CD4-positive, alpha-beta memory T cell (primary cell): ENCODE measurements around the gene PPP2R5E. TPM values are rescaled to one million over a fixed set of nuclear protein-coding genes. Genes with fewer than 3 reads are reported as not detected.
"Not testable (repeated sequence)": the region's sequence is repeated elsewhere in the genome, so short reads cannot be mapped to it uniquely, and the experiment has no call there.

Experiments
- CTCF ChIA-PET: fragments of 350-600 bp; sonication (Branson Sonifier 250); formaldehyde crosslinking; loops from one replicate; lab custom pipeline; 2021; ENCODE audit warnings: inconsistent platforms; ENCODE audit not compliant: partially characterized antibody; lab: Charles Lee
- POLR2A ChIA-PET: fragments of 350-600 bp; sonication (Branson Sonifier 250); formaldehyde crosslinking; loops from one replicate; lab custom pipeline; 2021; ENCODE audit not compliant: partially characterized antibody; lab: Charles Lee
- DNase-seq, 5 donors: peaks; one replicate each; pipeline versions ENCODE4 v3.0.0 to v3.0.0-alpha.2; 2020 to 2022; ENCODE audit warnings: mixed read lengths in 1 of 5
- H3K27ac ChIP-seq: one replicate; pipeline ENCODE4 v1.7.0; 2013; ENCODE audit warnings: low read depth, low read length
- H3K27me3 ChIP-seq: 2 replicates; pipeline ENCODE4 v1.7.0; 2013; ENCODE audit warnings: mild to moderate bottlenecking, low read length, moderate library complexity; ENCODE audit not compliant: insufficient read depth
- H3K36me3 ChIP-seq: 2 replicates; pipeline ENCODE4 v1.7.0; 2013; ENCODE audit warnings: mild to moderate bottlenecking, low read length, moderate library complexity; ENCODE audit not compliant: insufficient read depth
- H3K4me1 ChIP-seq: 2 replicates; pipeline ENCODE4 v1.7.0; 2013; ENCODE audit warnings: mild to moderate bottlenecking, low read length, moderate library complexity; ENCODE audit not compliant: insufficient read depth
- H3K4me3 ChIP-seq, 2 donors: one replicate each; pipeline ENCODE4 v1.7.0; 2013; ENCODE audit warnings: low read length in 2 of 2, mild to moderate bottlenecking in 1 of 2
- H3K9me3 ChIP-seq, 2 donors: one replicate each; pipeline ENCODE4 v1.7.0; 2013; ENCODE audit warnings: low read length in 2 of 2, control low read depth in 1 of 2; ENCODE audit not compliant: control insufficient read depth in 1 of 2
- H3K27ac Mint-ChIP-seq, 7 donors: one replicate each; pipeline ENCODE4 v1.8.0; 2020 to 2021; ENCODE audit warnings: mixed read lengths in 7 of 7, mild to moderate bottlenecking in 6 of 7, inconsistent platforms in 3 of 7, moderate library complexity in 3 of 7
- H3K27me3 Mint-ChIP-seq, 2 donors: one replicate each; pipeline ENCODE4 v1.8.0; 2020 to 2021; ENCODE audit warnings: mixed read lengths in 2 of 2
- H3K36me3 Mint-ChIP-seq, 2 donors: one replicate each; pipeline ENCODE4 v1.8.0; 2020 to 2021; ENCODE audit warnings: mixed read lengths in 2 of 2, inconsistent platforms in 1 of 2, mild to moderate bottlenecking in 1 of 2
- H3K4me1 Mint-ChIP-seq, 4 donors: one replicate each; pipeline ENCODE4 v1.8.0; 2020 to 2021; ENCODE audit warnings: mixed read lengths in 4 of 4, mild to moderate bottlenecking in 1 of 4
- H3K4me3 Mint-ChIP-seq, 8 donors: one replicate each; pipeline ENCODE4 v1.8.0; 2020 to 2021; ENCODE audit warnings: mixed read lengths in 8 of 8, mild to moderate bottlenecking in 7 of 8, moderate library complexity in 6 of 8, inconsistent platforms in 3 of 8
- H3K9me3 Mint-ChIP-seq, 8 donors: one replicate each; pipeline ENCODE4 v1.8.0; 2020 to 2021; ENCODE audit warnings: mixed read lengths in 8 of 8, mild to moderate bottlenecking in 5 of 8, inconsistent platforms in 3 of 8, moderate library complexity in 1 of 8
- intact Hi-C: fragments of 100-400 bp; cut with micrococcal nuclease; formaldehyde crosslinking; loops from one replicate; pipeline ENCODE4 v1.15.1; 2023
- polyA plus RNA-seq, 2 donors: library from polyadenylated mRNA; unstranded; fragments of 300-500 nt; fragmentation: Illumina TruSeq; gene quantifications; one replicate each; pipeline ENCODE4 v1.2.3, GENCODE V29; 2021
- total RNA-seq, 2 experiments: library from RNA; stranded (reverse); gene quantifications; one replicate each; pipeline ENCODE4 v1.2.3, GENCODE V29; 2021

The PPP2R5E gene
- total and polyA plus RNA-seq, 4 experiments from 2014 or later: 36.2 to 38.3 (median 37.1) TPM

GRCh38 chr14:63388766-63389431, 154.3 kb downstream of the PPP2R5E start:
- CTCF ChIA-PET: interaction anchor here (0.7 to 2.3 kb wide), 6 partner anchors 9 to 383 kb away, joined by 3 to 20 read pairs (median 4); no protein-coding TSS in a partner anchor
- peak overlapping the region in 1 of 7 donors; percentile 57 for H3K27ac Mint-ChIP-seq
- H3K36me3 ChIP-seq: peaks cover 34% of the 10 kb centered on the region

DNA sequence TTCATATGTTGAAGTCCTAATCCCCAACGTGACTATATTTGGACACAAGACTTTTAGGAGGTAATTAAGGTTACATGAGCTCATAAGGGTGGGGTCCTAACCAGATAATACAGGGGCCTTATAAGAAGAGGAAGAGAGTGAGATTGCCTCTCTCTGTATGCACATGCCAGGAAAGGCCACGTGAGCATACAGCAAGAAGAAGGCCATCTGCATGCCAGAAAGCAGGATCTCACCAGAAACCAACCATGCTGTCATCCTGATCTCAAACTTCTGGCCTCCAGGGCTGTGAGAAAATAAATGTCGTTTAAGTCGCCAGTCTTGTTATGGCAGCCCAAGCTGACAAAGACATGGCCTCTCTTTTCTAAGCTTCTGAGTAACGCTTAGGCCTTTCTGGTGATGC, 155.5 kb downstream of the PPP2R5E start:
- H3K36me3 ChIP-seq: peaks cover 31% of the 10 kb centered on the region
- Mint-ChIP-seq H3K27ac (peak overlapping the region in 1 of 7 donors; percentile 22), H3K36me3 (peaks cover 70 to 76% of the 10 kb centered on the region in 2 donors), H3K4me1 (peaks cover 0 to 7% (median 3%) of the 10 kb centered on the region in 4 donors), H3K27me3 (no peaks in the 10 kb centered on the region), H3K9me3 (no peaks in the 10 kb centered on the region), H3K4me3 (no peak overlapping the region)
- H3K9me3 ChIP-seq: no peaks in the 10 kb centered on the region
- no peak for DNase-seq
- ChIA-PET POLR2A (no interaction called here), CTCF (interaction anchor here (2.3 kb wide), 1 partner anchor 382 kb away, joined by 20 read pairs; no protein-coding TSS in a partner anchor)
- intact Hi-C loops: loop anchor here (2.0 kb wide), 1 partner anchor 245 kb away; no protein-coding TSS in a partner anchor
- H3K4me3 ChIP-seq: no peak overlapping the region
- H3K27ac ChIP-seq: no peak overlapping the region
- H3K27me3 ChIP-seq: no peaks in the 10 kb centered on the region
- H3K4me1 ChIP-seq: peaks cover 7% of the 10 kb centered on the region

More at GRCh38 chr14:63388766-63389431, 154.3 kb downstream of the PPP2R5E start:
- intact Hi-C loops: loop anchor here (2.0 kb wide), 1 partner anchor 244 kb away; no protein-coding TSS in a partner anchor
- no peak overlapping the region for H3K4me3 ChIP-seq
- Mint-ChIP-seq H3K4me1 (peaks cover 0 to 5% (median 1%) of the 10 kb centered on the region in 4 donors), H3K36me3 (peaks cover 69 to 77% of the 10 kb centered on the region in 2 donors), H3K27me3 (no peaks in the 10 kb centered on the region), H3K4me3 (no peak overlapping the region), H3K9me3 (no peaks in the 10 kb centered on the region)
- no peaks in the 10 kb centered on the region for H3K27me3 ChIP-seq
- peak; percentile 26 to 37 (median 32) for DNase-seq
- POLR2A ChIA-PET: interaction anchor here (0.7 kb wide), 1 partner anchor 381 kb away, joined by 4 read pairs; no protein-coding TSS in a partner anchor
- no peak overlapping the region for H3K27ac ChIP-seq
- H3K4me1 ChIP-seq: peaks cover 4% of the 10 kb centered on the region
- no peaks in the 10 kb centered on the region for H3K9me3 ChIP-seq

- no peak for DNase-seq
- ChIA-PET POLR2A (no interaction called here), CTCF (no interaction called here)
- no peaks in the 10 kb centered on the region for H3K27me3 ChIP-seq
- Mint-ChIP-seq H3K27ac (peak overlapping the region in 6 of 7 donors; percentile 20 to 83 (median 54)), H3K4me1 (peaks cover 0 to 7% (median 3%) of the 10 kb centered on the region in 4 donors), H3K27me3 (no peaks in the 10 kb centered on the region), H3K4me3 (peak overlapping the region in 1 of 8 donors; percentile 12), H3K36me3 (peaks cover 66 to 68% of the 10 kb centered on the region in 2 donors), H3K9me3 (no peaks in the 10 kb centered on the region)
- no peak overlapping the region for H3K4me3 ChIP-seq
- intact Hi-C loops: no loop called here
- no peaks in the 10 kb centered on the region for H3K9me3 ChIP-seq
- peaks cover 7% of the 10 kb centered on the region for H3K4me1 ChIP-seq
- no peak overlapping the region for H3K27ac ChIP-seq
- H3K36me3 ChIP-seq: peaks cover 36% of the 10 kb centered on the region
These were observed 159.3 kb downstream of the PPP2R5E start for GRCh38 chr14:63383776-63384367.

DNA sequence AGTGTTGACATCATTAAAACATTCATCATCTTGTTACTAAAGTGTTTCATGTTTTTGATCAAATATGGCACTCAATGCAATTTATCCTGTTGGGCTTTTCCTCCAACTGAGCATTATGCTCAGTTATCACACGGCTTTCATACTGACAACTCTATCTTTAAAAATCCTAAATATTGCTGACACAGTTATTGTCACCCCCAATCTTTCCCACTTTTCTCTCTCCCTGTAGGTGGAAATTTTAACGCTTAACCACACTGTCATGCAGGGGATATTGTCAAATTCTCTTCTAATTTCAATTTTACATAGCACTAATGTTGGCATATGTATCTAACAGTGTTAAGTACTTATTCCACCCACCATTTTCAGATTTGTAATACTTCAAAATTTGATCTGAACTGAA, 164.7 kb downstream of the PPP2R5E start:
- H3K27me3 ChIP-seq: no peaks in the 10 kb centered on the region
- ChIA-PET CTCF (no interaction called here), POLR2A (no interaction called here)
- peak overlapping the region in 1 of 7 donors; percentile 62 for H3K27ac Mint-ChIP-seq
- H3K27me3 Mint-ChIP-seq: no peaks in the 10 kb centered on the region
- H3K27ac ChIP-seq: no peak overlapping the region
- no peaks in the 10 kb centered on the region for H3K4me1 Mint-ChIP-seq
- no peak overlapping the region for H3K4me3 Mint-ChIP-seq
- H3K9me3 Mint-ChIP-seq: no peaks in the 10 kb centered on the region
- no peak for DNase-seq
- H3K36me3 ChIP-seq: peaks cover 23% of the 10 kb centered on the region
- intact Hi-C loops: no loop called here
- H3K36me3 Mint-ChIP-seq: peaks cover 52 to 58% of the 10 kb centered on the region in 2 donors
- no peak overlapping the region for H3K4me3 ChIP-seq
- H3K4me1 ChIP-seq: no peaks in the 10 kb centered on the region
- H3K9me3 ChIP-seq: no peaks in the 10 kb centered on the region

GRCh38 chr14:63375769-63376168, 167.4 kb downstream of the PPP2R5E start:
- peak overlapping the region in 1 of 7 donors; percentile 48 for H3K27ac Mint-ChIP-seq
- intact Hi-C loops: no loop called here
- DNase-seq: no peak
- H3K9me3 Mint-ChIP-seq: peaks cover 0 to 13% (median 3%) of the 10 kb centered on the region in 8 donors
- H3K36me3 ChIP-seq: peaks cover 5% of the 10 kb centered on the region
- no peaks in the 10 kb centered on the region for H3K27me3 Mint-ChIP-seq
- H3K27ac ChIP-seq: no peak overlapping the region
- no peaks in the 10 kb centered on the region for H3K9me3 ChIP-seq
- POLR2A ChIA-PET: no interaction called here
- CTCF ChIA-PET: no interaction called here
- H3K4me3 ChIP-seq: no peak overlapping the region
- no peaks in the 10 kb centered on the region for H3K4me1 Mint-ChIP-seq
- H3K4me3 Mint-ChIP-seq: no peak overlapping the region
- no peaks in the 10 kb centered on the region for H3K4me1 ChIP-seq
- peaks cover 53 to 54% of the 10 kb centered on the region in 2 donors for H3K36me3 Mint-ChIP-seq
- no peaks in the 10 kb centered on the region for H3K27me3 ChIP-seq

- H3K9me3 Mint-ChIP-seq: peaks cover 0 to 24% (median 14%) of the 10 kb centered on the region in 8 donors
- H3K27ac ChIP-seq, H3K36me3 ChIP-seq, DNase-seq, H3K27me3 Mint-ChIP-seq, H3K4me3 ChIP-seq, H3K9me3 ChIP-seq, H3K27me3 ChIP-seq, CTCF ChIA-PET, H3K4me1 ChIP-seq, H3K4me1 Mint-ChIP-seq, intact Hi-C loops, H3K4me3 Mint-ChIP-seq, POLR2A ChIA-PET: not testable (repeated sequence)
- peaks cover 50 to 70% of the 10 kb centered on the region in 2 donors for H3K36me3 Mint-ChIP-seq
- peak overlapping the region in 1 of 7 donors; percentile 60 for H3K27ac Mint-ChIP-seq
These were observed 171.6 kb downstream of the PPP2R5E start for GRCh38 chr14:63371613-63372012.

DNA sequence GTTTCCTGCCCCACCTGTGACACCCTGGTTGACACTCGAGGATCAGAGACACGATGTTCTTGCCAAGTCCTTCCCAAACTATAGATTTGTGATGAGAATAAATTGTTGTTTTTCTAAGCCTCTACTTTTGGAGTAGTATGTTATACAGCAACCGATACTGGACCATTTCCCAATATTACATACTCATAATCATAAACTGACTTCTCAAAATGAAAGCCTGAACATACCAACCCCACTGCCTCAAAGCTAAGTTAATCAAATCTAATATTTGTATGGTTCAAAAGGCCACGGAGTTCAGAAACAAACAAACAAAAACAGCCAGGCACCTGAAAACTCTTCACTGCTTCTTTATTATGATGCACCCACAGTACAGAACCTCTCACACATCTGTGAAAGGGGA, 172.1 kb downstream of the PPP2R5E start:
- intact Hi-C loops: no loop called here
- Mint-ChIP-seq H3K27me3 (no peaks in the 10 kb centered on the region), H3K4me1 (no peaks in the 10 kb centered on the region), H3K9me3 (peaks cover 0 to 24% (median 14%) of the 10 kb centered on the region in 8 donors), H3K27ac (no peak overlapping the region), H3K36me3 (peaks cover 46 to 64% of the 10 kb centered on the region in 2 donors), H3K4me3 (no peak overlapping the region)
- H3K27ac ChIP-seq: no peak overlapping the region
- ChIA-PET CTCF (no interaction called here), POLR2A (no interaction called here)
- H3K27me3 ChIP-seq: no peaks in the 10 kb centered on the region
- DNase-seq: no peak
- no peaks in the 10 kb centered on the region for H3K9me3 ChIP-seq
- peaks cover 3% of the 10 kb centered on the region for H3K36me3 ChIP-seq
- no peak overlapping the region for H3K4me3 ChIP-seq
- no peaks in the 10 kb centered on the region for H3K4me1 ChIP-seq
